MG63 (cell line): ENCODE results near the gene ARHGAP42. TPM values are rescaled to one million over a fixed set of nuclear protein-coding genes. Genes with fewer than 3 reads are reported as not detected.

Experiments used
- DNase-seq: peaks from one replicate; pipeline ENCODE4 v3.0.0-alpha.2; 2020
- H3K27me3 ChIP-seq: fragments of 250-450 bp; sonication (Bioruptor Pico); 2 replicates; pipeline ENCODE4 v1.5.1; 2020; ENCODE audit warnings: mild to moderate bottlenecking, moderate library complexity
- H3K36me3 ChIP-seq: fragments of 250-450 bp; sonication (Bioruptor Pico); 2 replicates; pipeline ENCODE4 v1.5.1; 2020; ENCODE audit warnings: mild to moderate bottlenecking, moderate library complexity
- H3K4me3 ChIP-seq: fragments of 250-450 bp; sonication (Bioruptor Pico); 2 replicates; pipeline ENCODE4 v1.5.1; 2020; ENCODE audit warnings: mild to moderate bottlenecking, moderate library complexity
- H3K9me3 ChIP-seq: fragments of 250-450 bp; sonication (Bioruptor Pico); 2 replicates; pipeline ENCODE4 v1.5.1; 2020; ENCODE audit warnings: mild to moderate bottlenecking, moderate library complexity
- total RNA-seq: library from RNA; depleted of rRNA; stranded (reverse); fragments of >200 nt; shearing (Covaris generic); gene quantifications from 2 replicates; pipeline ENCODE4 v1.2.3, GENCODE V29; 2014; ENCODE audit warnings: low replicate concordance

Gene ARHGAP42
- total RNA-seq, 1 experiment from 2014 or later = 2.0 TPM

DNA sequence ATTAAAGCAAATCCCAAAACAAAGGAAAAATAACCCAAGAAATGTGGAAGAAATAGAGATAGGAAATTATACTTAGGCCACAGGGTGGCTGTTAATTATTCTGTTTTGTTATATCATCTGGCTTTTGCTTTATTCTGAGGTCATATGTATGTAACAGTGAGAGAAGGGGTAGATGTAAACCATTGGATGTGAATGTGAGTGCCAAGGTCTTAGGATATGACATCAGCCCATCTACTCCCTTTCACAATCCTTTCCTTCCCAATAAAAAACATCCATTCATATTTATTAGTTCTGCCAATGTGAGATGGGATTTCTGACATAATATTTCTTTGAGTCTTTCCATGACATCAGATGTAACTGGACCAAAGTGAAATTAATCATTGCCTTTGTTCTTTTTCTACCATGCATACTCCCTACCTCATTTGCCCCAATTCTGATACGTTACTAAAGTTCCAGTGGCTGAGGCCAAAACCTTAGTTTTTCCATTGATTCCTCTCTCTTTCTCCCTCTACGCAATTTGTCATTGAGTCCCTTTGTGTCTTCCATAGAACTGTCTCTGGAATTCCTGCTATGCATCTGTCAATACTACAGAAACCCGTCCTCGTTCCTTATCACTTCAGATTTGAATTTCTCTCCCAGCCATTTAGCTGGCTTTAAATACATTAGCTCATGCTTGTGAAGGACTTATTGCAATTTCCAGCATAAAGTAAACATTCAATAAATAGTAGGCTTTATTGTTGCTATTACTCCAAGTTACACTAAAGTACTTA lies 170.3 kb downstream of the ARHGAP42 start:
- no peaks in the 10 kb centered on the region for H3K9me3 ChIP-seq
- H3K36me3 ChIP-seq = no peaks in the 10 kb centered on the region
- no peak for DNase-seq
- H3K4me3 ChIP-seq = no peak overlapping the region
- H3K27me3 ChIP-seq = no peaks in the 10 kb centered on the region

DNA sequence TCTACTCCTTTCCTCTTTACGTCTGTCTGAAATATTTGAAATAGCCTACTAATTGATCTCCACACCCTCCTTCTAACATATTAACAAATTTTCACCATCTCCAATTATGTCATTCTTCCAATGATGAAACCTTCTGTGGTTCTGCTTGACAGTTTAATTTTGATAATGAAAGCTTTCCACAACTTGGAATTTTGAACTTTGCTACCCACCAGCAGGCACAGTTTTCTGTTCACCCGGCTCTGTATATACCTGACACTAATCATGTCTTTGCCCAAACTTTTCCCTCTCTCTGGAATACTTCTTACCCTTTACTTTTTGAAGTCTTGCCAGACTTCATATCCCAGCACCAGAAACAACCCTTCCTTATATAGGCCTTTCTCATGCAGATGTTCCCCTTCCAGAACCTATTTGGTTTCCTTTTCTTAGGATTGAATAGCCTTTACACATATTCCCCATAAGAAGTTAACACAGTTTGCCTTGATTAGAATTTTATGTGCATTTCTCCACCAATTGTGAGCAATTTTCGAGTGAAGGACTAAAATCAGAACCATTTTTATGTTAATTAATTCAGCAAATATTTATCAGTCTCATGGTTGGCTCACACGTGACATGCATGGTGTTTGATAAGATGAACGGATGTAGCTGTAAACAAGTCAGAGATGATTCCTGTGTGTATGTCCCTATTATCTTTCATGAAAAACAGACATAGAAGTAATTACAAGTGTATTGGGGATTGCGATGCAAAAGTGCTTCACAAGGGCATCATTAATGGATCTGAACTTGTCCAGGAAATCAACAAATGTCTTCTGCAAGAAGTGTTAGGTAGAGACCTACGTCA lies 173.4 kb downstream of the ARHGAP42 start:
- no peak for DNase-seq
- no peaks in the 10 kb centered on the region for H3K27me3 ChIP-seq
- H3K36me3 ChIP-seq = no peaks in the 10 kb centered on the region
- H3K4me3 ChIP-seq = no peak overlapping the region
- H3K9me3 ChIP-seq = no peaks in the 10 kb centered on the region

DNA sequence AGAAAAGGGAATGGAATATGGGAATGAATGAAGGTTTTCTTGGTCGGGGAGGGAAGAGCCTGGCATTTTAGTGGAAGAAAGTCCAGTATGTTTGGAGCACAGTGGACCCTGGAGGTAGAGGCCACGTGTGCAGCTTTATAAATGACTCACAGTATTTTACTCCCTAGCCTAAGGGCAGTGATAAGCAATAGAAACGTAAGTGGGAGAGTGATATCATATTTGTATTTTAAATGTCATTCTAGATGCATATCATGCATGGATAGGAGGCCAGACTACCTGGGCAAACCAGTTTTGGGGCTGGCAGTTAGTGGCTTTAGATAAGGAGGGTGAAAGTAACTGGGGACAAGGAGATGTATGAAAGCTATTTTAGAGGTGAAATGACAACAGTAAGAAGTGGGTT lies 174.1 kb downstream of the ARHGAP42 start:
- Histone ChIP-seq H3K27me3 (no peaks in the 10 kb centered on the region), H3K36me3 (no peaks in the 10 kb centered on the region), H3K4me3 (no peak overlapping the region), H3K9me3 (no peaks in the 10 kb centered on the region)
- DNase-seq = no peak

DNA sequence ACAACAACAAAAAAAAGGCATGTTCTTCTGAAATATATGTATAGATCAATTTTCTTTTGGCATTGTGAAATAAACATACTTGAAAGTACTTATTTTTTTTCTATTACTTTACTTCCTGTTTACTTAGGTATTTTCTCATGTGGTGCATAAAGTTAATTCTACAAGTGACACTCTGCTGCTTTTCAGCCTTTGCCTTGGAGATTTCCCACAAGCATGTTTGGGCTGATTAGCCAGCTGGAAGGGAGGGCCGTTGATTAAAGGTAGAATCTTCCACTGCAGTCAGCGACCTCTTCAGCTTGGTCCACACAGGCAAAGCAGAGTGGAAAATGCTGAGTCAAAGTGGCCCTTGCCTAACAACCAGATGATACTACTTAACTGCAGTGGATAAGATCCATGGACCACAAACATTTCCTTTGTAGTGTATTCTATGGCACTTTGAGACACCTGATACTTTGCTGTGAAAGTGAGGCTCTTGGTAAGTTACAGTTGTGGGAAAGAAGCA lies 176.0 kb downstream of the ARHGAP42 start:
- no peak overlapping the region for H3K4me3 ChIP-seq
- H3K27me3 ChIP-seq = no peaks in the 10 kb centered on the region
- no peaks in the 10 kb centered on the region for H3K9me3 ChIP-seq
- H3K36me3 ChIP-seq = no peaks in the 10 kb centered on the region
- peak; percentile 7 for DNase-seq

DNA sequence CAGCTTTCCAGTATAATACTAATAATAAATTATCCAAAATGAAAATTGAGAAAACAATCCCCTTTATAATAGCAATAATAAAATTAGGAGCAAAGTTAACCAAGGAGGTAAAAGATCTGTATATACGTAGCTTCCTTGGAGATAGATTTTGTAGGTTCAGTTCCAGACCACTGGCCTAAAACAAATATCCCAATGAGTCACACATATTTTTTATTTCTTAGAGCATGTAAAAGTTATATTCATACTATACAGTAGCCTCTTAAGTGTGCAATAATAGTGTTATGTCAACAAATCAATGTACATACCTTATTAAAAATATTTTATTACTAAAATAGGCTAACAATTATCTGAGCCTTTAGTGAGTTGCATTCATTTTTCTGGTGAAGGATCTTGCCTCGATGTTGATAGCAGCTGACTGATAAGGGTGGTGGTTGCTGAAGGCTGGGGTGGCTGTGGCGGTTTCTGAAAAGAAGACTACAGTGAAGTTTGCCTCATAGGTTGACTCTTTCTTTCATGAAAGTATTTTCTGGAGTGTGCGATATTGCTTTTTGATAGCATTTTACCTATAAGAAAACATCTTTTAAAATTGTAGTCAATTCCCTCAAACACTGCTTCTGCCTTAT lies 178.5 kb downstream of the ARHGAP42 start:
- Histone ChIP-seq H3K4me3 (no peak overlapping the region), H3K9me3 (no peaks in the 10 kb centered on the region), H3K27me3 (no peaks in the 10 kb centered on the region), H3K36me3 (no peaks in the 10 kb centered on the region)
- DNase-seq = no peak

DNA sequence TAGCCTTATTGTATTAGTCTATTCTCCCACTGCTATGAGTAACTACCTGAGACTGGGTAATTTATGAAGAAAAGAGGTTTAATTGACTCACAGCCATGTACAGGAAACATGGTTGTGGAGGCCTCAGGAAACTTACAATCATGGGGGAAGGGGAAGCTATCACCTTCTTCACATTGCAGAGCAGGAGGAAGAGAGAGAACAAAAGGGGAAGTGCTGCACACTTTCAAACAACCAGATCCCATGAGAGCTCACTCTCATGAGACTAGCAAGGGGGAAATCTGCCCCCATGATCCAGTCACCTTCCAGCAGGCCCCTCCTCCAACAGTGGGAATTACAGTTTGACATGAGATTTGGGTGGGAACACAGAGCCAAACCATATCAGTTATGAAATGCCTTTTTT lies 179.4 kb downstream of the ARHGAP42 start:
- Histone ChIP-seq H3K27me3 (no peaks in the 10 kb centered on the region), H3K4me3 (no peak overlapping the region), H3K9me3 (no peaks in the 10 kb centered on the region), H3K36me3 (no peaks in the 10 kb centered on the region)
- no peak for DNase-seq

DNA sequence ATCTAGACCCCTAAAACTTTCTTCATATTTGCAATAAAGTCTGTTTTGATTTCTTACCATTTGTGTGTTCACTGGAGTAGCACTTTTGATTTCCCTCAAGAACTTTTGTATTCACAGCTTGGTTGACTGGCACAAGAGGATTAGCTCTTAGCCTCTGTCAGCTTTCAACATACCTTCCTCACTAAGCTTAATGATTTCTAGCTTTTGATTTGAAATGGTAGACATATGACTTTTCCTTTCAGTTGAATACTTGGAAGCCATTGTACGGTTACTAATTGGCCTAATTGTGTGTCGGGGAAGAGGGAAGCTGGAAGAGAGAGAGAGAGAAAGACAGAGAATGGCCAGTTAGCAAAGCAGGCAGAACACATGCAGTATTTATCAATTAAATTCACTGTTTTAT lies 180.5 kb downstream of the ARHGAP42 start:
- Histone ChIP-seq H3K9me3 (no peaks in the 10 kb centered on the region), H3K27me3 (no peaks in the 10 kb centered on the region), H3K36me3 (no peaks in the 10 kb centered on the region), H3K4me3 (no peak overlapping the region)
- DNase-seq = no peak

DNA sequence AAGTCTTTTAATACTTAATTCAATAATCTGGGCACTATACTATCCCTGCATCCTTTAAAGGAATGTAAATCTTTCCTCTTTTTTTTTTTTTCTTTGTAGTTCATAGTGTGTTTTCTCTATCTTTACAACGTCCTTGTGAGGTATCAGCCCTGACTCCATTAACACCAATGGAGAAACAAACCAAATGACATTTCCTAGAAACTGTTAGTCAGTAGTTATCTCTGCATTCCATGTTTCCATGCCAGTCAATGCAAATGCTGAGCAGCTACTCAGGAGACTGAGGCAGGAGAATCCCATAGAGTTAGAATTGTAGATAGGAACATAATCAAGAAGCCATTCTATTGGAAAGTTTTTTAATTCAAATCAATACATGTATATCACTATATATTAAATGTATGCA lies 182.2 kb downstream of the ARHGAP42 start:
- Histone ChIP-seq H3K9me3 (no peaks in the 10 kb centered on the region), H3K27me3 (no peaks in the 10 kb centered on the region), H3K4me3 (no peak overlapping the region), H3K36me3 (no peaks in the 10 kb centered on the region)
- DNase-seq = no peak

DNA sequence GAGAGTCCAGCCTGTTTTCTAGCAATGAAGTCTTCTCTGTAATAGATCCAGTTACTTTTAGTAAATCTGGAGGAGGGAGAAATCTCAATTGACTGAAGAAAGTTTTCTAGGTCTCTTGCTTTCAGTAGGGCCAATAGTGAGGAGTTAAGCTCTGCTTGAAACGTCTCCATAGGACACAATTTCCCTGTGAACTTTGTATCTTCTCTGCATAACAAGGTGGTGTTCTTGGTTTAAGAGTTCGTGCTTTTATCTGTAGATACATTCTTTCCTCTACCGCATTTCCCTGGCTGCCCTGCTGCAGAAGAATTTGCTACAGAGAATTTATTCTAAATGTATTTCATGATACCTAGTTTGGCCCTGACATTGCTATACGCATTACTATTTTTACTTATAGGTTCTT lies 183.1 kb downstream of the ARHGAP42 start:
- Histone ChIP-seq H3K9me3 (no peaks in the 10 kb centered on the region), H3K27me3 (no peaks in the 10 kb centered on the region), H3K36me3 (no peaks in the 10 kb centered on the region), H3K4me3 (no peak overlapping the region)
- DNase-seq = no peak

DNA sequence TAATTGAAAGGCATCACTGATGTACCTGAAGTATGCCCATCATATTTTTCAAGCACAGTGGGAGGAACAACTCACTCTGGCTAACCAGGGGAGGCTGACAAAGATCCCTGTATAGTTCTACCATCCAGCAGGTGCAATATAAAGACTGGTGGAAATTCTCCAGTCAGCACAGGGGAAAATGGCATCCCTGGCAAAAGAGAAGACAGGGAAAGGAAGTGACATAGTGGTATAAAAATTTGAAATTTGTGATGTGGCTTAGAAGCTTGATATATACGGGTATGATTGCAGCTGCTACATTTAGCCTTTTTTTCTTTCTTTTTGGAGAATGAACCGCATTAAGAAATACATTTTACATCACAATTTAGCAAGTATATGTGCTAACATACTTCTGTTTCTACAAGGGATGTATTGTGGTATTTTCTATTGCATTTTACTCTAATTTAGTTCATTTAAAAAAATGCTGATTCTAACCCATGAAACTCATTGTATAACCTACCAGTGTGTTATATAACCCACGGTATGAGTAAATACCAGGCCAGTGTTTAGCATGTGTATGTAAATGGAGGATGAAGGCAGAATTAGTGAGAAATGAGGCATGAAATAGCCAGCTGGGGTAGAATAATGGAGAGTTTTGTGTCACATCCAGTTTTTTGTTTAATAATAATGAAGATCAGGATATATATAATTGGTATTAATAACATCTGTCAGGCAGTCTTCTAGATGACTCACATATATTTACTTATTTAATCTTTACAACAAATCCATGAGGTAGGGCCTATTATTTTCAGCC lies 186.1 kb downstream of the ARHGAP42 start:
- DNase-seq = no peak
- H3K4me3 ChIP-seq = no peak overlapping the region

DNA sequence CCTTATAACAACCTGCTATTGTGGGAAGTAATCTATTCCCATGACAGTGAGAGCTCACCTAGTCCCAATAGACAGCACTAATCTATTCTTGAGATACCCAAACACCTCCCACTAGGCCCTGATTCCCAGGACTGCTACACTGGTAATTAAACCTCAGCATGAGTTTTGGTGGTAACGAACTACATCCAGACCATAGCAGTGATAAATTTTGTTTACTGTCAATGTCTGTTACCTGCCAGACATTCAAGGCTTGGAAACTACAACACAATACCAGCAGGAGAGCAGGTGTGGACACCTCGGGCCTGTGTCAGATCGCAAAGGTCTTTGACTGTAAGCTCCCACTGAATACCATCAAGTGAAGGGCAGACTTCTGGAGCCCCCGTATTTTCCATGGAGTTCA lies 187.1 kb downstream of the ARHGAP42 start:
- Histone ChIP-seq H3K4me3 (no peak overlapping the region), H3K27me3 (no peaks in the 10 kb centered on the region), H3K36me3 (no peaks in the 10 kb centered on the region), H3K9me3 (no peaks in the 10 kb centered on the region)
- no peak for DNase-seq

More for the DNA sequence above, 186.1 kb downstream of the ARHGAP42 start:
- H3K27me3 ChIP-seq = no peaks in the 10 kb centered on the region
- H3K9me3 ChIP-seq = no peaks in the 10 kb centered on the region
- H3K36me3 ChIP-seq = no peaks in the 10 kb centered on the region

DNA sequence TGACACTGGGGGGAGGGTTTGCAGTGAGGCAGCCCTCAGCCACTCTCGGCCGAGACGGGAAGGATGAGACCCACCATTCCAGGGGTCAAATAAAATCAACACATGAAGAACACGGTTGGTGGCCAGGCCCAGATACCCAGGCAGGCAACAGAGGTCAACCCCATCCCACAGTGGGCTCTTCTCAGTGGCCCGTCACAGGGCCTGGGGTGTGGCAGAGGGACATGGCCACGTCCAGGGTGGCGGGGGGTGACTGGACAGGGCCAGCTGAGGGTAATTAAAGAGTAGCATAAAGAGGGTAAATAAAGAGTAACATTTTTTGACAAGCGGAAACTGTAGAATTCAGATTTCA lies 188.4 kb downstream of the ARHGAP42 start:
- Histone ChIP-seq H3K4me3 (no peak overlapping the region), H3K27me3 (no peaks in the 10 kb centered on the region), H3K36me3 (no peaks in the 10 kb centered on the region), H3K9me3 (no peaks in the 10 kb centered on the region)
- no peak for DNase-seq

DNA sequence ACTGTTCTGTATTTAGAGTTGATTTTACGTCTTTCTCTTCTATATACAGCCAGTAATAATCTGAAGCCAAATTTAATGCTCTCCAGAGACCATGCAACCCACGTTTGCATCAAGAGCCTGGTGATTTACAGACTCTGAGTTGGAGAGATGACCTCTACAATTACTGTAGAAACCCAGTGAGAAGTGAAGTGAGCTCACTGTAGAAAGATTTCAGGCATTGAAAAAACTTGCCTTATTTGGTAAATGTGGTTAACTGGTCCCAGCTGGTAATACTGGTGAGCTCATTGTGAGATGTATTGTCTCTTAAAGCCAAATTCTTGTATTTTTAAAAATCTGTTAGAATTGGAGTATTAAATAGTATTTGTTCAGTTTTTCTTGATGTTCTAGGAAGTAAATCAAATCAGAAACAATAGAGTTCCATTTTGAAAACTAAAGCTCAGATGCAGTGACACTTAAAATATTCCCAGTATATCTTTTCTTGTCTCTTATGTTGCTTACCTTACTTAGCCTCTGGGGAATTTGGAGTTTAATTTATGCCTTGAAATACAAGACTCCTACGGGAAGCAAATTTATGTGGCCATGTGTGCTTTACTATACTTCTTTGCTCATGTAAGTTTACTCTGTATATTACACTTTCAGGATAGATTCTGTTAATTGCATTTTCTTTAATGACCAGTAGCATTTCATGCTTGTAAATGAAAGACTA lies 189.9 kb downstream of the ARHGAP42 start:
- Histone ChIP-seq H3K9me3 (no peaks in the 10 kb centered on the region), H3K4me3 (no peak overlapping the region), H3K36me3 (no peaks in the 10 kb centered on the region), H3K27me3 (no peaks in the 10 kb centered on the region)
- DNase-seq = peak; percentile 33

DNA sequence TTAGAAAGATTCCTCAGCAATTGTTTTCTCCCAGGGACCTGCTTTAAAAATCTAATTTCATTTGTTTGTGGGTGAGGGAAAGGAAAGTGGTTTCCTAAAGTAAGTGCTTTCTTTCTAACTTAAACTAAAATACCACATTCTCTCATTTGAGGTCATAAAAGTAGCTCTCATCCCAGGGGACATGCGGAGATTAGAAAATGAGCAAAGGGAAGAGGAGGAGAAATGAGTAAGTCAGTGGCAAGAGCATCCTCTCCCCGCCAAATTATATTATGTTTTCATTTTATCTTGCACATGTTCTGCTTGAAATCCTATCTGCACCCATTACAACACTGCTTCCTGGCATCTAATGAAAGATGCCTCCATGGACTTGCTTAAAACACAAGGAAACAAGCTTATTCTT lies 191.4 kb downstream of the ARHGAP42 start:
- no peaks in the 10 kb centered on the region for H3K27me3 ChIP-seq
- H3K36me3 ChIP-seq = no peaks in the 10 kb centered on the region
- DNase-seq = no peak
- H3K4me3 ChIP-seq = no peak overlapping the region
- no peaks in the 10 kb centered on the region for H3K9me3 ChIP-seq

DNA sequence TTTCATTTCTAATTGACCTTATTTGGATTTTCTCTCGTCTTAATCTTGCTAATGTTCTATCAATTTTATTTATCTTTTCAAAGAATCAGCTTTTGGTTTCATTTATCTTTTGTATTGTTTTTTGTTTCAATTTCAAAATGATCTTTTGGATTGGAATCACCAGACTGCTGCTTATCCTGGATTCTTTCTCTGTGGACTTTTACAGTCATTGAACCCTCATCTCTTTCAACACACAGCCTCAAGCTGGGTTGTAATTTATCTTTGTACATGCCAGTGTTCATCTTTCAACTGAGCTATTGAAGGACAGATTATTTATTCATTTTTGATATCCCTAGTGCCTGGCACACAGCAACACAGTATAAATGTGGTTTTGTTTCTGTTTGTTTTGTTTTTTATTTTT lies 195.9 kb downstream of the ARHGAP42 start:
- Histone ChIP-seq H3K36me3 (no peaks in the 10 kb centered on the region), H3K4me3 (no peak overlapping the region), H3K9me3 (no peaks in the 10 kb centered on the region), H3K27me3 (no peaks in the 10 kb centered on the region)
- DNase-seq = no peak

DNA sequence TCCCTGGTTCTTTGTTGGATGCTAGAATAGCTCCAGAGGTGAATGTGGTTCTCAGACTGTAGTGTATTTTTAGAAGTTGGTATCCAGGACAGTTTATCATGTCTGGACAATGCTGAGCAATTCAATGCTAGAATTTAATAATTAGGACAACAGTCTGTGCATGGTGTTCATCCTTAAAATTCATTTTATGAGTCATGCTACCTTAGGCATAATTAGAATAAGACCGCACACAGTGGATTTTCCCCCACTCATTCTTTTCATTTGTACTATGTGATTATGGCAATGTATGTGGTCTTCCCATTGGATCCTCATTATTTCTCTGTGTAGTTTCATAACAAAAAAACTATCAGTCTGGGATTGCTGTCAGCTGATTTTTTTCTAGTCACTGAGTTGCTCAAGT lies 196.7 kb downstream of the ARHGAP42 start:
- DNase-seq = no peak
- H3K9me3 ChIP-seq = no peaks in the 10 kb centered on the region

More for the DNA sequence above, 196.7 kb downstream of the ARHGAP42 start:
- Histone ChIP-seq H3K27me3 (no peaks in the 10 kb centered on the region), H3K36me3 (no peaks in the 10 kb centered on the region), H3K4me3 (no peak overlapping the region)
